WTC11 (cell line): ENCODE measurements around the gene GPR151. TPM values are rescaled to one million over a fixed set of nuclear protein-coding genes. Genes with fewer than 3 reads are reported as not detected.

Experiments used
- ATAC-seq: fragments of 200-7000 bp; cut with Tn5 transposase; 2 replicates; pipeline ENCODE4 v1.10.0; 2021; ENCODE audit warnings: mild to moderate bottlenecking, moderate library complexity
- CTCF ChIA-PET: fragments of 300-600 bp; sonication (Branson Sonifier 250); formaldehyde crosslinking; loops from one replicate; lab custom pipeline; 2021; ENCODE audit warnings: antibody characterized with exemption; lab: Charles Lee
- POLR2A ChIA-PET: fragments of 350-600 bp; sonication (Branson Sonifier 250); formaldehyde crosslinking; loops from one replicate; lab custom pipeline; 2021; ENCODE audit warnings: antibody characterized with exemption; lab: Charles Lee
- DNase-seq: peaks from one replicate; pipeline ENCODE4 v3.0.0; 2021; ENCODE audit warnings: low spot score
- H3K27ac Mint-ChIP-seq: 2 replicates; pipeline ENCODE4 v1.8.0; 2021; ENCODE audit warnings: mixed read lengths
- H3K27me3 Mint-ChIP-seq: 2 replicates; pipeline ENCODE4 v1.8.0; 2021; ENCODE audit warnings: low read depth, mild to moderate bottlenecking, moderate library complexity, mixed read lengths
- H3K36me3 Mint-ChIP-seq: 2 replicates; pipeline ENCODE4 v1.8.0; 2021; ENCODE audit warnings: mixed read lengths
- H3K4me1 Mint-ChIP-seq: 2 replicates; pipeline ENCODE4 v1.8.0; 2022; ENCODE audit warnings: mixed read lengths
- H3K4me3 Mint-ChIP-seq: 2 replicates; pipeline ENCODE4 v1.8.0; 2021; ENCODE audit warnings: mild to moderate bottlenecking, moderate library complexity, mixed read lengths
- H3K9me3 Mint-ChIP-seq: 2 replicates; pipeline ENCODE4 v1.8.0; 2021; ENCODE audit warnings: mixed read lengths
- CREB1 ChIP-seq: sonication (generic); formaldehyde crosslinking; IDR thresholded peaks from 2 replicates; pipeline ENCODE4 v1.8.0; 2023; ENCODE audit warnings: mild to moderate bottlenecking, missing genetic modification reagents
- EMX1 ChIP-seq: fragments of 250-450 bp; sonication (Bioruptor Pico); IDR thresholded peaks from 2 replicates; pipeline ENCODE4 v1.8.0; 2021; ENCODE audit warnings: mild to moderate bottlenecking
- GRHL2 ChIP-seq: fragments of 250-450 bp; sonication (Bioruptor Pico); IDR thresholded peaks from 2 replicates; pipeline ENCODE4 v1.8.0; 2022; ENCODE audit warnings: mild to moderate bottlenecking, moderate library complexity; ENCODE audit not compliant: insufficient replicate concordance, severe bottlenecking
- SMAD3 ChIP-seq: sonication (generic); formaldehyde crosslinking; IDR thresholded peaks from 2 replicates; pipeline ENCODE4 v1.8.0; 2022; ENCODE audit warnings: missing genetic modification reagents, mild to moderate bottlenecking, borderline replicate concordance
- SMAD4 ChIP-seq: sonication (generic); formaldehyde crosslinking; IDR thresholded peaks from 2 replicates; pipeline ENCODE4 v1.8.0; 2022; ENCODE audit warnings: mild to moderate bottlenecking, missing genetic modification reagents
- SOX15 ChIP-seq: fragments of 250-450 bp; sonication (Bioruptor Pico); IDR thresholded peaks from 2 replicates; pipeline ENCODE4 v1.9.0; 2021; ENCODE audit warnings: mild to moderate bottlenecking
- TEAD4 ChIP-seq: sonication (generic); formaldehyde crosslinking; IDR thresholded peaks from 2 replicates; pipeline ENCODE4 v1.8.0; 2022; ENCODE audit warnings: mild to moderate bottlenecking, missing genetic modification reagents
- ZNF396 ChIP-seq: fragments of 250-450 bp; sonication (Bioruptor Pico); IDR thresholded peaks from 2 replicates; pipeline ENCODE4 v1.8.0; 2021; ENCODE audit warnings: mild to moderate bottlenecking, moderate library complexity, borderline replicate concordance
- ZNF416 ChIP-seq: fragments of 250-450 bp; sonication (Bioruptor Pico); IDR thresholded peaks from 2 replicates; pipeline ENCODE4 v1.9.0; 2021; ENCODE audit warnings: mild to moderate bottlenecking, inconsistent platforms
- total RNA-seq: library from RNA; stranded (reverse); gene quantifications from 3 replicates; pipeline ENCODE4 v1.2.3, GENCODE V29; 2021
- TF ChIP-seq, protein P1 (sequence below): sonication (generic); formaldehyde crosslinking; IDR thresholded peaks from 2 replicates; pipeline ENCODE4 v1.8.0; 2023; ENCODE audit warnings: missing genetic modification reagents
- TF ChIP-seq, protein P2 (sequence below): sonication (generic); formaldehyde crosslinking; IDR thresholded peaks from 2 replicates; pipeline ENCODE4 v1.8.0; 2022; ENCODE audit warnings: missing genetic modification reagents
- TF ChIP-seq, protein P3 (sequence below): sonication (generic); formaldehyde crosslinking; IDR thresholded peaks from 2 replicates; pipeline ENCODE4 v1.8.1; 2022; ENCODE audit warnings: low read depth, missing genetic modification reagents, borderline replicate concordance
- TF ChIP-seq, protein P4 (sequence below): sonication (generic); formaldehyde crosslinking; IDR thresholded peaks from 2 replicates; pipeline ENCODE4 v1.8.0; 2023; ENCODE audit warnings: mild to moderate bottlenecking, missing genetic modification reagents
- TF ChIP-seq, protein P5 (sequence below): sonication (generic); formaldehyde crosslinking; IDR thresholded peaks from 2 replicates; pipeline ENCODE4 v1.8.1; 2023; ENCODE audit warnings: mild to moderate bottlenecking, missing genetic modification reagents, moderate library complexity
- TF ChIP-seq, protein P6 (sequence below): fragments of 200-600 bp; IDR thresholded peaks from 2 replicates; pipeline ENCODE4 v1.8.0; 2022; ENCODE audit warnings: antibody characterized with exemption
- TF ChIP-seq, protein P7 (sequence below): sonication (generic); formaldehyde crosslinking; IDR thresholded peaks from 2 replicates; pipeline ENCODE4 v1.8.1; 2022; ENCODE audit warnings: mild to moderate bottlenecking, missing genetic modification reagents, moderate library complexity, borderline replicate concordance
- TF ChIP-seq, protein P8 (sequence below): fragments of 250-450 bp; sonication (Bioruptor Pico); IDR thresholded peaks from 2 replicates; pipeline ENCODE4 v1.9.0; 2021; ENCODE audit warnings: mild to moderate bottlenecking
- TF ChIP-seq, protein P9 (sequence below): fragments of 250-450 bp; sonication (Bioruptor Pico); IDR thresholded peaks from 2 replicates; pipeline ENCODE4 v2.1.2; 2022; ENCODE audit warnings: mild to moderate bottlenecking, moderate library complexity

The GPR151 gene
- total RNA-seq, 1 experiment from 2014 or later, result not detected

DNA sequence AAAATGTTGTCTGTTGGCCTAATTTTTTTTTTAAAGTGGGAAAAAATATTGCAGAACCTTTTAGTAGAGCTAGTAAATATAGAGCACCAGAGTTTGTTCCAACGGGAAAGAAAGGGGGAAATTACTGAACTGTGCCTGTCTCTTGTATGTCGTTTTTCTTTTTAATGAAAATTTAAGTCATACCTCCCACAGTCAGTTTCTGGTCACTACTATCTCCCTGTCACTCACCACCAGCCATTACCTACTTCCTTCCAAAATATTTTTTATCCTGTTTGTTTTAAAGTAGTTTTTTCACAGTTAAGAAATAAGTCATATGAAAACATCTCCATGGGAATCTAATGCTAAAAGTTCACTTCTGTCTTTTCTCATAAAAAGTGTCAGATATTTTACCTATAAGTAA, 21.3 kb downstream of the GPR151 start (continued):
- TF ChIP-seq, protein P1, sequence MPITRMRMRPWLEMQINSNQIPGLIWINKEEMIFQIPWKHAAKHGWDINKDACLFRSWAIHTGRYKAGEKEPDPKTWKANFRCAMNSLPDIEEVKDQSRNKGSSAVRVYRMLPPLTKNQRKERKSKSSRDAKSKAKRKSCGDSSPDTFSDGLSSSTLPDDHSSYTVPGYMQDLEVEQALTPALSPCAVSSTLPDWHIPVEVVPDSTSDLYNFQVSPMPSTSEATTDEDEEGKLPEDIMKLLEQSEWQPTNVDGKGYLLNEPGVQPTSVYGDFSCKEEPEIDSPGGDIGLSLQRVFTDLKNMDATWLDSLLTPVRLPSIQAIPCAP, result no peak
- no peak for TF ChIP-seq SOX15
- no peak for TF ChIP-seq SMAD4 (CRISPR knock-in tag)
- no peak for TF ChIP-seq ZNF396 (CRISPR knock-in tag)
- TF ChIP-seq, protein P2, sequence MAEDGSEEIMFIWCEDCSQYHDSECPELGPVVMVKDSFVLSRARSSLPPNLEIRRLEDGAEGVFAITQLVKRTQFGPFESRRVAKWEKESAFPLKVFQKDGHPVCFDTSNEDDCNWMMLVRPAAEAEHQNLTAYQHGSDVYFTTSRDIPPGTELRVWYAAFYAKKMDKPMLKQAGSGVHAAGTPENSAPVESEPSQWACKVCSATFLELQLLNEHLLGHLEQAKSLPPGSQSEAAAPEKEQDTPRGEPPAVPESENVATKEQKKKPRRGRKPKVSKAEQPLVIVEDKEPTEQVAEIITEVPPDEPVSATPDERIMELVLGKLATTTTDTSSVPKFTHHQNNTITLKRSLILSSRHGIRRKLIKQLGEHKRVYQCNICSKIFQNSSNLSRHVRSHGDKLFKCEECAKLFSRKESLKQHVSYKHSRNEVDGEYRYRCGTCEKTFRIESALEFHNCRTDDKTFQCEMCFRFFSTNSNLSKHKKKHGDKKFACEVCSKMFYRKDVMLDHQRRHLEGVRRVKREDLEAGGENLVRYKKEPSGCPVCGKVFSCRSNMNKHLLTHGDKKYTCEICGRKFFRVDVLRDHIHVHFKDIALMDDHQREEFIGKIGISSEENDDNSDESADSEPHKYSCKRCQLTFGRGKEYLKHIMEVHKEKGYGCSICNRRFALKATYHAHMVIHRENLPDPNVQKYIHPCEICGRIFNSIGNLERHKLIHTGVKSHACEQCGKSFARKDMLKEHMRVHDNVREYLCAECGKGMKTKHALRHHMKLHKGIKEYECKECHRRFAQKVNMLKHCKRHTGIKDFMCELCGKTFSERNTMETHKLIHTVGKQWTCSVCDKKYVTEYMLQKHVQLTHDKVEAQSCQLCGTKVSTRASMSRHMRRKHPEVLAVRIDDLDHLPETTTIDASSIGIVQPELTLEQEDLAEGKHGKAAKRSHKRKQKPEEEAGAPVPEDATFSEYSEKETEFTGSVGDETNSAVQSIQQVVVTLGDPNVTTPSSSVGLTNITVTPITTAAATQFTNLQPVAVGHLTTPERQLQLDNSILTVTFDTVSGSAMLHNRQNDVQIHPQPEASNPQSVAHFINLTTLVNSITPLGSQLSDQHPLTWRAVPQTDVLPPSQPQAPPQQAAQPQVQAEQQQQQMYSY (CRISPR knock-in tag), result no peak
- TF ChIP-seq, all 79 proteins: peak for 0

DNA sequence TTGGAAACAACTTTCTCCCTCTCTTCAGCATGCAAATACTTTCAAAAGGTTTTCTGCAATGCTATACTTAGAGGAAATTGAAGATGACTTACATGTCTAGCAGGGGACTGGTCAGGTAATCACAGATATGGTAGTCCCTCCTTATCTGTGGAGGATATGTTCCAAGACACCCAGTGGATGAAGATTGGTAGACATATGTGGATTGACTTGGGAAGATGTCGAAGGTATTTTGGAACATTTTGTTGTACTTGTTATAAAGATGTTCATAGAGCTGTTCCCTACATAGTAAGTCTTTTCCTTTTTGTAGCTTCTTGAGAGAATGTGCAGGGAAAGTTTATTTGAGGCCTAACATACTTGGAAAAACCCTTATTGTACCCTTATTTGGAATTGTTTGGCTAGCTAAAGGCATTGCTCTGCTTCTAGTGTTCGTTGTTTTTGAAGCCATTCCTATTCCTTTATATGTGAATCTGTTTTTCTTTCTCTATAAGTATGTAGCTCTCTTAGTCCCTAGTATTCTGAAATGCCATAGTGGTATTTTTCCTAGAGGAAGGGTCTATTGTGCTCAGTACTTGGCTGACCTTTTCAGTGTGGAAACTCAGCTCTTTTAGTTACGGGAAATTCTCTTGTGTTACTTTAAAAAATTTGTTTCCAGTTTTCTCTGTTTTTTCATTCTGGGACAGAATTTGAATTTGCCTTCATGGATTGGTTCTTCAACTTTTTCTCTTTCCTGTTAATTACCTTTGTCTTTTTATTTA, 25.7 kb downstream of the GPR151 start:
- H3K4me3 Mint-ChIP-seq, result no peak overlapping the region
- ATAC-seq (no peak), DNase-seq (no peak)
- POLR2A ChIA-PET, result no interaction called here
- no peaks in the 10 kb centered on the region for H3K4me1 Mint-ChIP-seq
- no peaks in the 10 kb centered on the region for H3K27me3 Mint-ChIP-seq
- no peak overlapping the region for H3K27ac Mint-ChIP-seq
- CTCF ChIA-PET, result no interaction called here
- peaks cover 26% of the 10 kb centered on the region for H3K36me3 Mint-ChIP-seq
- H3K9me3 Mint-ChIP-seq, result no peaks in the 10 kb centered on the region
- TF ChIP-seq, protein P3, sequence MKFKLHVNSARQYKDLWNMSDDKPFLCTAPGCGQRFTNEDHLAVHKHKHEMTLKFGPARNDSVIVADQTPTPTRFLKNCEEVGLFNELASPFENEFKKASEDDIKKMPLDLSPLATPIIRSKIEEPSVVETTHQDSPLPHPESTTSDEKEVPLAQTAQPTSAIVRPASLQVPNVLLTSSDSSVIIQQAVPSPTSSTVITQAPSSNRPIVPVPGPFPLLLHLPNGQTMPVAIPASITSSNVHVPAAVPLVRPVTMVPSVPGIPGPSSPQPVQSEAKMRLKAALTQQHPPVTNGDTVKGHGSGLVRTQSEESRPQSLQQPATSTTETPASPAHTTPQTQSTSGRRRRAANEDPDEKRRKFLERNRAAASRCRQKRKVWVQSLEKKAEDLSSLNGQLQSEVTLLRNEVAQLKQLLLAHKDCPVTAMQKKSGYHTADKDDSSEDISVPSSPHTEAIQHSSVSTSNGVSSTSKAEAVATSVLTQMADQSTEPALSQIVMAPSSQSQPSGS (CRISPR knock-in tag), result no peak
- TF ChIP-seq EMX1 (CRISPR knock-in tag), result no peak
- TF ChIP-seq GRHL2 (CRISPR knock-in tag), result no peak
- TF ChIP-seq, protein P4, sequence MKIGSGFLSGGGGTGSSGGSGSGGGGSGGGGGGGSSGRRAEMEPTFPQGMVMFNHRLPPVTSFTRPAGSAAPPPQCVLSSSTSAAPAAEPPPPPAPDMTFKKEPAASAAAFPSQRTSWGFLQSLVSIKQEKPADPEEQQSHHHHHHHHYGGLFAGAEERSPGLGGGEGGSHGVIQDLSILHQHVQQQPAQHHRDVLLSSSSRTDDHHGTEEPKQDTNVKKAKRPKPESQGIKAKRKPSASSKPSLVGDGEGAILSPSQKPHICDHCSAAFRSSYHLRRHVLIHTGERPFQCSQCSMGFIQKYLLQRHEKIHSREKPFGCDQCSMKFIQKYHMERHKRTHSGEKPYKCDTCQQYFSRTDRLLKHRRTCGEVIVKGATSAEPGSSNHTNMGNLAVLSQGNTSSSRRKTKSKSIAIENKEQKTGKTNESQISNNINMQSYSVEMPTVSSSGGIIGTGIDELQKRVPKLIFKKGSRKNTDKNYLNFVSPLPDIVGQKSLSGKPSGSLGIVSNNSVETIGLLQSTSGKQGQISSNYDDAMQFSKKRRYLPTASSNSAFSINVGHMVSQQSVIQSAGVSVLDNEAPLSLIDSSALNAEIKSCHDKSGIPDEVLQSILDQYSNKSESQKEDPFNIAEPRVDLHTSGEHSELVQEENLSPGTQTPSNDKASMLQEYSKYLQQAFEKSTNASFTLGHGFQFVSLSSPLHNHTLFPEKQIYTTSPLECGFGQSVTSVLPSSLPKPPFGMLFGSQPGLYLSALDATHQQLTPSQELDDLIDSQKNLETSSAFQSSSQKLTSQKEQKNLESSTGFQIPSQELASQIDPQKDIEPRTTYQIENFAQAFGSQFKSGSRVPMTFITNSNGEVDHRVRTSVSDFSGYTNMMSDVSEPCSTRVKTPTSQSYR (CRISPR knock-in tag), result no peak
- TF ChIP-seq, protein P5, sequence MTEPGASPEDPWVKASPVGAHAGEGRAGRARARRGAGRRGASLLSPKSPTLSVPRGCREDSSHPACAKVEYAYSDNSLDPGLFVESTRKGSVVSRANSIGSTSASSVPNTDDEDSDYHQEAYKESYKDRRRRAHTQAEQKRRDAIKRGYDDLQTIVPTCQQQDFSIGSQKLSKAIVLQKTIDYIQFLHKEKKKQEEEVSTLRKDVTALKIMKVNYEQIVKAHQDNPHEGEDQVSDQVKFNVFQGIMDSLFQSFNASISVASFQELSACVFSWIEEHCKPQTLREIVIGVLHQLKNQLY, result no peak
- TF ChIP-seq, protein P6, sequence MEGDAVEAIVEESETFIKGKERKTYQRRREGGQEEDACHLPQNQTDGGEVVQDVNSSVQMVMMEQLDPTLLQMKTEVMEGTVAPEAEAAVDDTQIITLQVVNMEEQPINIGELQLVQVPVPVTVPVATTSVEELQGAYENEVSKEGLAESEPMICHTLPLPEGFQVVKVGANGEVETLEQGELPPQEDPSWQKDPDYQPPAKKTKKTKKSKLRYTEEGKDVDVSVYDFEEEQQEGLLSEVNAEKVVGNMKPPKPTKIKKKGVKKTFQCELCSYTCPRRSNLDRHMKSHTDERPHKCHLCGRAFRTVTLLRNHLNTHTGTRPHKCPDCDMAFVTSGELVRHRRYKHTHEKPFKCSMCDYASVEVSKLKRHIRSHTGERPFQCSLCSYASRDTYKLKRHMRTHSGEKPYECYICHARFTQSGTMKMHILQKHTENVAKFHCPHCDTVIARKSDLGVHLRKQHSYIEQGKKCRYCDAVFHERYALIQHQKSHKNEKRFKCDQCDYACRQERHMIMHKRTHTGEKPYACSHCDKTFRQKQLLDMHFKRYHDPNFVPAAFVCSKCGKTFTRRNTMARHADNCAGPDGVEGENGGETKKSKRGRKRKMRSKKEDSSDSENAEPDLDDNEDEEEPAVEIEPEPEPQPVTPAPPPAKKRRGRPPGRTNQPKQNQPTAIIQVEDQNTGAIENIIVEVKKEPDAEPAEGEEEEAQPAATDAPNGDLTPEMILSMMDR, result no peak
- TF ChIP-seq, protein P7, sequence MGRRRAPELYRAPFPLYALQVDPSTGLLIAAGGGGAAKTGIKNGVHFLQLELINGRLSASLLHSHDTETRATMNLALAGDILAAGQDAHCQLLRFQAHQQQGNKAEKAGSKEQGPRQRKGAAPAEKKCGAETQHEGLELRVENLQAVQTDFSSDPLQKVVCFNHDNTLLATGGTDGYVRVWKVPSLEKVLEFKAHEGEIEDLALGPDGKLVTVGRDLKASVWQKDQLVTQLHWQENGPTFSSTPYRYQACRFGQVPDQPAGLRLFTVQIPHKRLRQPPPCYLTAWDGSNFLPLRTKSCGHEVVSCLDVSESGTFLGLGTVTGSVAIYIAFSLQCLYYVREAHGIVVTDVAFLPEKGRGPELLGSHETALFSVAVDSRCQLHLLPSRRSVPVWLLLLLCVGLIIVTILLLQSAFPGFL (CRISPR knock-in tag), result no peak
- no peak for TF ChIP-seq CREB1 (CRISPR knock-in tag)
- no peak for TF ChIP-seq TEAD4
- TF ChIP-seq SMAD3 (CRISPR knock-in tag), result no peak
- no peak for TF ChIP-seq ZNF416 (CRISPR knock-in tag)
- TF ChIP-seq, protein P8, sequence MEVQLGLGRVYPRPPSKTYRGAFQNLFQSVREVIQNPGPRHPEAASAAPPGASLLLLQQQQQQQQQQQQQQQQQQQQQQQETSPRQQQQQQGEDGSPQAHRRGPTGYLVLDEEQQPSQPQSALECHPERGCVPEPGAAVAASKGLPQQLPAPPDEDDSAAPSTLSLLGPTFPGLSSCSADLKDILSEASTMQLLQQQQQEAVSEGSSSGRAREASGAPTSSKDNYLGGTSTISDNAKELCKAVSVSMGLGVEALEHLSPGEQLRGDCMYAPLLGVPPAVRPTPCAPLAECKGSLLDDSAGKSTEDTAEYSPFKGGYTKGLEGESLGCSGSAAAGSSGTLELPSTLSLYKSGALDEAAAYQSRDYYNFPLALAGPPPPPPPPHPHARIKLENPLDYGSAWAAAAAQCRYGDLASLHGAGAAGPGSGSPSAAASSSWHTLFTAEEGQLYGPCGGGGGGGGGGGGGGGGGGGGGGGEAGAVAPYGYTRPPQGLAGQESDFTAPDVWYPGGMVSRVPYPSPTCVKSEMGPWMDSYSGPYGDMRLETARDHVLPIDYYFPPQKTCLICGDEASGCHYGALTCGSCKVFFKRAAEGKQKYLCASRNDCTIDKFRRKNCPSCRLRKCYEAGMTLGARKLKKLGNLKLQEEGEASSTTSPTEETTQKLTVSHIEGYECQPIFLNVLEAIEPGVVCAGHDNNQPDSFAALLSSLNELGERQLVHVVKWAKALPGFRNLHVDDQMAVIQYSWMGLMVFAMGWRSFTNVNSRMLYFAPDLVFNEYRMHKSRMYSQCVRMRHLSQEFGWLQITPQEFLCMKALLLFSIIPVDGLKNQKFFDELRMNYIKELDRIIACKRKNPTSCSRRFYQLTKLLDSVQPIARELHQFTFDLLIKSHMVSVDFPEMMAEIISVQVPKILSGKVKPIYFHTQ (CRISPR knock-in tag), result no peak
- TF ChIP-seq, protein P9, sequence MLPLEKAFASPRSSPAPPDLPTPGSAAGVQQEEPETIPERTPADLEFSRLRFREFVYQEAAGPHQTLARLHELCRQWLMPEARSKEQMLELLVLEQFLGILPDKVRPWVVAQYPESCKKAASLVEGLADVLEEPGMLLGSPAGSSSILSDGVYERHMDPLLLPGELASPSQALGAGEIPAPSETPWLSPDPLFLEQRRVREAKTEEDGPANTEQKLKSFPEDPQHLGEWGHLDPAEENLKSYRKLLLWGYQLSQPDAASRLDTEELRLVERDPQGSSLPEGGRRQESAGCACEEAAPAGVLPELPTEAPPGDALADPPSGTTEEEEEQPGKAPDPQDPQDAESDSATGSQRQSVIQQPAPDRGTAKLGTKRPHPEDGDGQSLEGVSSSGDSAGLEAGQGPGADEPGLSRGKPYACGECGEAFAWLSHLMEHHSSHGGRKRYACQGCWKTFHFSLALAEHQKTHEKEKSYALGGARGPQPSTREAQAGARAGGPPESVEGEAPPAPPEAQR (CRISPR knock-in tag), result no peak
